GM23338 (cell line): ENCODE measurements around the gene PAM. TPM values are rescaled to one million over a fixed set of nuclear protein-coding genes. Genes with fewer than 3 reads are reported as not detected.

Experiments
- ATAC-seq: fragments of 200-7000 bp; cut with Tn5 transposase; 3 replicates; pipeline ENCODE4 v1.9.1; 2020
- DNase-seq: peaks from one replicate; pipeline ENCODE4 v3.0.0-alpha.2; 2015; ENCODE audit warnings: low spot score
- H2AFZ ChIP-seq: fragments of 200-600 bp; sonication (generic); 2 replicates; pipeline ENCODE4 v1.8.0; 2016; ENCODE audit warnings: antibody characterized with exemption, mild to moderate bottlenecking, moderate library complexity
- H3F3A ChIP-seq: fragments of 200-600 bp; sonication (generic); replicated peaks from 2 replicates; pipeline ENCODE4 v1.8.0; 2017; ENCODE audit warnings: antibody characterized with exemption, mixed run types, low read depth
- H3K27ac ChIP-seq: fragments of 200-600 bp; sonication (generic); 2 replicates; pipeline ENCODE4 v1.6.1; 2016; ENCODE audit warnings: low read depth
- H3K27me3 ChIP-seq: fragments of 200-600 bp; sonication (generic); 2 replicates; pipeline ENCODE4 v1.8.0; 2016; ENCODE audit warnings: mild to moderate bottlenecking, mixed run types, moderate library complexity; ENCODE audit not compliant: insufficient read depth
- H3K36me3 ChIP-seq: fragments of 200-600 bp; sonication (generic); 2 replicates; pipeline ENCODE4 v1.8.0; 2016; ENCODE audit warnings: mild to moderate bottlenecking; ENCODE audit not compliant: insufficient read depth
- H3K4me1 ChIP-seq: fragments of 200-600 bp; sonication (generic); 2 replicates; pipeline ENCODE4 v1.8.0; 2016; ENCODE audit warnings: mild to moderate bottlenecking, moderate library complexity; ENCODE audit not compliant: insufficient read depth
- H3K4me2 ChIP-seq: fragments of 200-600 bp; sonication (generic); 2 replicates; pipeline ENCODE4 v1.7.1; 2017; ENCODE audit warnings: mixed run types
- H3K4me3 ChIP-seq: fragments of 200-600 bp; sonication (generic); 2 replicates; pipeline ENCODE4 v1.6.1; 2016; ENCODE audit warnings: mixed run types
- H3K79me2 ChIP-seq: fragments of 200-600 bp; sonication (generic); replicated peaks from 2 replicates; pipeline ENCODE4 v1.8.0; 2017; ENCODE audit warnings: mild to moderate bottlenecking; ENCODE audit not compliant: insufficient read depth
- H3K9me2 ChIP-seq: fragments of 200-600 bp; sonication (generic); 2 replicates; pipeline ENCODE4 v1.8.0; 2017; ENCODE audit not compliant: insufficient read depth
- H4K20me1 ChIP-seq: fragments of 200-600 bp; sonication (generic); replicated peaks from 2 replicates; pipeline ENCODE4 v1.8.0; 2017; ENCODE audit warnings: mild to moderate bottlenecking; ENCODE audit not compliant: insufficient read depth
- H3K27ac Mint-ChIP-seq: 2 replicates; pipeline ENCODE4 v1.8.0; 2020; ENCODE audit warnings: inconsistent platforms, mild to moderate bottlenecking, moderate library complexity, mixed read lengths
- H3K27me3 Mint-ChIP-seq: 3 replicates; pipeline ENCODE4 v1.8.0; 2022; ENCODE audit warnings: low read depth, mild to moderate bottlenecking, moderate library complexity, mixed read lengths, inconsistent platforms; ENCODE audit not compliant: insufficient read depth, poor library complexity
- H3K36me3 Mint-ChIP-seq: 3 replicates; pipeline ENCODE4 v1.8.0; 2021; ENCODE audit warnings: low read depth, mild to moderate bottlenecking, inconsistent platforms, moderate library complexity, mixed read lengths
- H3K4me1 Mint-ChIP-seq: 3 replicates; pipeline ENCODE4 v1.8.0; 2020; ENCODE audit warnings: mild to moderate bottlenecking, inconsistent platforms, mixed read lengths
- H3K4me3 Mint-ChIP-seq: 3 replicates; pipeline ENCODE4 v1.8.0; 2021; ENCODE audit warnings: moderate library complexity, mild to moderate bottlenecking, inconsistent platforms, mixed read lengths
- H3K9me3 Mint-ChIP-seq: 3 replicates; pipeline ENCODE4 v1.8.0; 2020; ENCODE audit warnings: moderate library complexity, mild to moderate bottlenecking, inconsistent platforms, mixed read lengths
- CREB1 ChIP-seq: fragments of 250-450 bp; sonication (Bioruptor Pico); IDR thresholded peaks from 2 replicates; pipeline ENCODE4 v1.5.0; 2020; ENCODE audit warnings: low read depth, mild to moderate bottlenecking, moderate library complexity
- CTCF ChIP-seq, 2 experiments: fragments of 200-600 bp in 1 of 2; sonication (generic) in 1 of 2; conservative IDR thresholded peaks; 2 replicates each; pipeline versions ENCODE4 v1.5.1 to v1.6.1; 2016 to 2017; ENCODE audit warnings: antibody characterized with exemption in 2 of 2, low read depth in 2 of 2, mild to moderate bottlenecking in 2 of 2, moderate library complexity in 1 of 2
- EZH2 ChIP-seq: fragments of 200-600 bp; sonication (generic); IDR thresholded peaks from one replicate; pipeline ENCODE4 v1.8.0; 2017; ENCODE audit warnings: antibody characterized with exemption, mild to moderate bottlenecking, low read depth; ENCODE audit not compliant: unreplicated experiment
- EZH2phosphoT487 ChIP-seq: fragments of 200-600 bp; sonication (generic); IDR thresholded peaks from one replicate; pipeline ENCODE4 v1.8.1; 2018; ENCODE audit warnings: antibody characterized with exemption; ENCODE audit not compliant: unreplicated experiment
- JUNB ChIP-seq: IDR thresholded peaks from one replicate; pipeline ENCODE4 v1.6.1; 2016; ENCODE audit warnings: antibody characterized with exemption; ENCODE audit not compliant: unreplicated experiment
- NANOG ChIP-seq: IDR thresholded peaks from 2 replicates; pipeline ENCODE4 v1.6.1; 2016; ENCODE audit warnings: antibody characterized with exemption, borderline replicate concordance
- POLR2AphosphoS5 ChIP-seq: IDR thresholded peaks from 2 replicates; pipeline ENCODE4 v1.6.1; 2016; ENCODE audit warnings: antibody characterized with exemption, low read depth
- STAT1 ChIP-seq: IDR thresholded peaks from one replicate; pipeline ENCODE4 v1.6.1; 2016; ENCODE audit warnings: antibody characterized with exemption; ENCODE audit not compliant: unreplicated experiment
- ZNF114 ChIP-seq: fragments of 250-450 bp; sonication (Bioruptor Pico); IDR thresholded peaks from 2 replicates; pipeline ENCODE4 v1.5.0; 2020; ENCODE audit warnings: mild to moderate bottlenecking, moderate library complexity
- ZNF331 ChIP-seq: fragments of 250-450 bp; sonication (Bioruptor Pico); IDR thresholded peaks from 2 replicates; pipeline ENCODE4 v1.5.0; 2020; ENCODE audit warnings: low read depth, mild to moderate bottlenecking, moderate library complexity
- polyA plus RNA-seq: library from polyadenylated mRNA; unstranded; fragments of >200 nt; fragmentation: Nextera tagmentation; extraction: Ambion mirVana; gene quantifications from 2 replicates; pipeline ENCODE4 v1.2.1, GENCODE V29; 2016
- total RNA-seq: library from RNA; depleted of rRNA; stranded (reverse); fragments of >200 nt; shearing (Covaris generic); gene quantifications from 2 replicates; pipeline ENCODE4 v1.2.3, GENCODE V29; 2014
- TF ChIP-seq, protein P1 (sequence below): IDR thresholded peaks from 2 replicates; pipeline ENCODE4 v1.6.1; 2016; ENCODE audit warnings: antibody characterized with exemption

The PAM gene
- total and polyA plus RNA-seq, 2 experiments from 2014 or later, result 33.9 to 79.4 TPM

DNA sequence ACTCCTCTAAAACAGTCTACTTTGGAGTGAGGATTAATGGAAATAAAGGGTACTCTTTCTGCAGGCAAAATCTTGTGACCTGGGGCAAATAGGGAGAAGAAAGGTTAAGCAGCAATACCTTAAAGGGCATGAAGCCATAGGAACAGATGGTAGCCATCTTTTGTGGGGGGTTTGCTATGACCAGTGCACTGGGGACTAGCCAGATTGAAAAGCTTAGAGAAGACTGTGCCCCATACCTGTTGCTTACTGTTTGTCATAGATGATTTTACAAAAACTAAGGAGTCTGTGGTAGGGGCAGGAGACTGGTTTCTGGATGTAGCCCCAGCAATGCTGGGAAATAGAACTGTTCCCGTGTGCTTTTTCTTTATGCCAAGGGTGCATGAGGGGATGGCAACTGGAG lies 58.6 kb downstream of the PAM start:
- H3K4me3 Mint-ChIP-seq, result no peak overlapping the region

DNA sequence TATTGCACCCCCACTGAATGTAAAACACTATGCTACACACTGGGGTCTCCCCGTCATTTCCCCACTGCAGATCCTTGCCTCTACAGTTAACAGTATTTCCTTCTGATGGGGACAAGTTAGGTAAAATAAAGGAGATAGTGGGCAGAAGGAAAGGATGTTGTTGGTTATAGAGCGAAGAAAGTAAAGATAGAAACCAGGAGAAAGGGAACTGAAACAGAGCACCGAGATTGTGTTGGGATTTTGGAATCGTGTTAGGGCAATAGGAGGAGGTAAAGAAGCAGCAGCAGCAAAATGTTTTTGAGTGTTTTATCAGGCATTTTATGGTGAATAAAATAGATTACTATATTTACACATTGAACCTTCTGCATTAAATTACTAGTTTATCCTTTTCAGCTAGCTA lies 60.0 kb downstream of the PAM start:
- no peaks in the 10 kb centered on the region for H3K36me3 Mint-ChIP-seq
- Histone ChIP-seq H3K4me3 (no peak overlapping the region), H3K4me2 (no peak overlapping the region), H3K36me3 (no peaks in the 10 kb centered on the region), H4K20me1 (no peaks in the 10 kb centered on the region), H3K79me2 (no peaks in the 10 kb centered on the region), H3F3A (no peaks in the 10 kb centered on the region), H3K4me1 (no peaks in the 10 kb centered on the region; the same call in 1 of the 2 replicates), H3K27ac (no peak overlapping the region), H3K9me2 (no peaks in the 10 kb centered on the region), H2AFZ (no peak overlapping the region), H3K27me3 (no peaks in the 10 kb centered on the region)
- peaks cover 11% of the 10 kb centered on the region for H3K4me1 Mint-ChIP-seq
- ATAC-seq (no peak), DNase-seq (no peak)
- H3K27ac Mint-ChIP-seq, result no peak overlapping the region
- H3K27me3 Mint-ChIP-seq, result no peaks in the 10 kb centered on the region
- H3K9me3 Mint-ChIP-seq, result no peaks in the 10 kb centered on the region
- no peak overlapping the region for H3K4me3 Mint-ChIP-seq
- TF ChIP-seq STAT1, result no peak
- no peak for TF ChIP-seq EZH2
- no peak for TF ChIP-seq CTCF (conservative IDR thresholded peaks at IDR 0.05; ENCODE audit: low read depth in 2 of 2)
- no peak for TF ChIP-seq NANOG
- TF ChIP-seq ZNF331, result no peak
- TF ChIP-seq, protein P1, sequence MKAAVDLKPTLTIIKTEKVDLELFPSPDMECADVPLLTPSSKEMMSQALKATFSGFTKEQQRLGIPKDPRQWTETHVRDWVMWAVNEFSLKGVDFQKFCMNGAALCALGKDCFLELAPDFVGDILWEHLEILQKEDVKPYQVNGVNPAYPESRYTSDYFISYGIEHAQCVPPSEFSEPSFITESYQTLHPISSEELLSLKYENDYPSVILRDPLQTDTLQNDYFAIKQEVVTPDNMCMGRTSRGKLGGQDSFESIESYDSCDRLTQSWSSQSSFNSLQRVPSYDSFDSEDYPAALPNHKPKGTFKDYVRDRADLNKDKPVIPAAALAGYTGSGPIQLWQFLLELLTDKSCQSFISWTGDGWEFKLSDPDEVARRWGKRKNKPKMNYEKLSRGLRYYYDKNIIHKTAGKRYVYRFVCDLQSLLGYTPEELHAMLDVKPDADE, result no peak
- no peak for TF ChIP-seq ZNF114 (CRISPR knock-in tag)
- no peak for TF ChIP-seq POLR2AphosphoS5
- TF ChIP-seq CREB1 (CRISPR knock-in tag), result no peak

More for the DNA sequence above, 58.6 kb downstream of the PAM start:
- ATAC-seq (no peak), DNase-seq (no peak)
- Histone ChIP-seq H3K4me3 (no peak overlapping the region), H3K27me3 (no peaks in the 10 kb centered on the region), H4K20me1 (no peaks in the 10 kb centered on the region), H3K4me2 (no peak overlapping the region), H3K9me2 (no peaks in the 10 kb centered on the region), H3F3A (no peaks in the 10 kb centered on the region), H3K36me3 (no peaks in the 10 kb centered on the region), H3K4me1 (no peaks in the 10 kb centered on the region; the same call in 1 of the 2 replicates), H3K27ac (no peak overlapping the region), H3K79me2 (no peaks in the 10 kb centered on the region), H2AFZ (no peak overlapping the region)
- peaks cover 11% of the 10 kb centered on the region for H3K4me1 Mint-ChIP-seq
- no peaks in the 10 kb centered on the region for H3K9me3 Mint-ChIP-seq
- TF ChIP-seq JUNB, result no peak
- TF ChIP-seq CTCF (conservative IDR thresholded peaks at IDR 0.05; ENCODE audit: low read depth in 2 of 2), result no peak
- no peak for TF ChIP-seq EZH2phosphoT487
- H3K36me3 Mint-ChIP-seq, result no peaks in the 10 kb centered on the region
- H3K27ac Mint-ChIP-seq, result no peak overlapping the region
- no peaks in the 10 kb centered on the region for H3K27me3 Mint-ChIP-seq
